Gastroesophageal sphincter (tissue), 4 donors: Measurements from ENCODE around the gene HK2. TPM values are rescaled to one million over a fixed set of nuclear protein-coding genes. Genes with fewer than 3 reads are reported as not detected.

ENCODE experiments used
- ATAC-seq: fragments of 150-250 bp; one replicate; pipeline ENCODE4 v1.9.1; 2016; ENCODE audit warnings: mild to moderate bottlenecking, moderate library complexity
- H3K27ac ChIP-seq, 4 donors: fragments of 200-600 bp; sonication (generic) in 3 of 4; 1 replicate in 3 of 4; 2 replicates in 1 of 4; pipeline ENCODE4 v1.5.1; 2016 to 2019
- H3K27me3 ChIP-seq: fragments of 200-600 bp; sonication (generic); one replicate; pipeline ENCODE4 v1.5.1; 2019
- H3K36me3 ChIP-seq, 2 donors: fragments of 200-600 bp; sonication (generic); one replicate each; pipeline ENCODE4 v1.5.1; 2019; ENCODE audit warnings: control low read depth in 1 of 2
- H3K4me1 ChIP-seq, 3 donors: fragments of 200-600 bp; sonication (generic); 1 replicate in 2 of 3; 2 replicates in 1 of 3; pipeline ENCODE4 v1.5.1; 2016 to 2019; ENCODE audit warnings: control low read depth in 2 of 3
- H3K4me3 ChIP-seq, 2 donors: fragments of 200-600 bp; sonication (generic); one replicate each; pipeline ENCODE4 v1.5.1; 2019; ENCODE audit warnings: mild to moderate bottlenecking in 1 of 2, moderate library complexity in 1 of 2
- H3K9me3 ChIP-seq, 3 donors: fragments of 200-600 bp; sonication (generic); one replicate each; pipeline ENCODE4 v1.5.1; 2017 to 2019; ENCODE audit warnings: control low read depth in 2 of 3
- EP300 ChIP-seq: sonication (generic); formaldehyde crosslinking; IDR thresholded peaks from one replicate; pipeline ENCODE4 v1.6.1; 2017; ENCODE audit warnings: antibody characterized with exemption, mild to moderate bottlenecking
- POLR2A ChIP-seq, 2 donors: fragments of 450-650 bp; IDR thresholded peaks; one replicate each; pipeline ENCODE4 v1.6.1; 2017; ENCODE audit warnings: antibody characterized with exemption in 2 of 2, mild to moderate bottlenecking in 2 of 2, moderate library complexity in 1 of 2
- POLR2AphosphoS5 ChIP-seq: sonication (generic); formaldehyde crosslinking; IDR thresholded peaks from one replicate; pipeline ENCODE4 v1.6.1; 2017; ENCODE audit warnings: antibody characterized with exemption
- WGBS, 2 donors: methylation state at CpG; one replicate each; pipeline ENCODE4 v1.1.5; 2018; ENCODE audit warnings: low coverage in 1 of 2; 5-methylcytosine and 5-hydroxymethylcytosine counted together
- total RNA-seq, 4 donors: library from RNA; depleted of rRNA; stranded (reverse); fragments of >200 nt; gene quantifications; one replicate each; pipeline ENCODE4 v1.1.0, GENCODE V29; 2016
- TF ChIP-seq, protein P1 (sequence below), 4 experiments: fragments of 200-600 bp in 2 of 4; fragments of 450-650 bp in 2 of 4; sonication (generic) in 1 of 4; IDR thresholded peaks; one replicate each; pipeline ENCODE4 v1.5.1; 2017 to 2019; ENCODE audit warnings: antibody characterized with exemption in 4 of 4, mild to moderate bottlenecking in 2 of 4, moderate library complexity in 2 of 4

The HK2 gene
- total RNA-seq, 4 donors from 2014 or later = 0.82 to 6.1 (median 2.1) TPM

DNA sequence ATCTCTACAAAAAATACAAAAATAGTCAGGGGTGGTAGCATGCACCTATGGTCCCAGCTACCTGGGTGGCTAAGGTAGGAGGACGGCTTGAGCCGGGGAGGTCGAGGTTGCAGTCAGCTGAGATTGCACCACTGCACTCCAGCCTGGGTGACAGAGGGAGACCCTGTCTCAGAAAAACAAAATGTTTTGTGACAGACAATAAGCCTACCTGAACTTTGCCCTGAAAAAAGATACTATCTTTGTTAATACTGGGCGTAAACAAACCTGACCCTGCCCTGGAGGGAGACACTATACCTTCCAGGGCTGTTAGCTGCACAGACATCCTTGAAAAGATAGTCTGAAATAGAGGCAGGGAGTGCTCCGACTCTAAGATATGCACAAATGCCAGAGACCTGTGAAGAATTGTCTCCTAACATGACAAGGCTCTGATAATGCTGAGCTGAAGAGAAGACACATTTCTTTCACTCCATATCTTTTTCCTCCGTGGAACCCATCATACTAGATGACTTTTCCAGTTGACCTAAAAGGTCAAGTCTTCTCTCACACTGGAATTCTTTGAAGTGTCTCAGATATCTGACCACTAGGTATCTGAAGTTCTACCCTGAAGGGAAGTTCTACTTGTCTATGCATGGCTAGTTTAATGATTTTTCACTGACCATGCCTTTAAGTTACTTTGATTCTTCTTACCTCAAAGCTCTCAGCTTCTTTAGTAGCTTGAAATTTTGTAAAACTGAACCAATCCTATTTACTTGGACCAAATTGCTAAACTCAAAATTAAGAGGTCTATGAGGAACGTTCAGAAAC lies 20.9 kb upstream of the HK2 start:
- TF ChIP-seq POLR2A (IDR thresholded peaks at IDR 0.05) (no peak), POLR2AphosphoS5 (no peak), EP300 (no peak)
- TF ChIP-seq, protein P1, sequence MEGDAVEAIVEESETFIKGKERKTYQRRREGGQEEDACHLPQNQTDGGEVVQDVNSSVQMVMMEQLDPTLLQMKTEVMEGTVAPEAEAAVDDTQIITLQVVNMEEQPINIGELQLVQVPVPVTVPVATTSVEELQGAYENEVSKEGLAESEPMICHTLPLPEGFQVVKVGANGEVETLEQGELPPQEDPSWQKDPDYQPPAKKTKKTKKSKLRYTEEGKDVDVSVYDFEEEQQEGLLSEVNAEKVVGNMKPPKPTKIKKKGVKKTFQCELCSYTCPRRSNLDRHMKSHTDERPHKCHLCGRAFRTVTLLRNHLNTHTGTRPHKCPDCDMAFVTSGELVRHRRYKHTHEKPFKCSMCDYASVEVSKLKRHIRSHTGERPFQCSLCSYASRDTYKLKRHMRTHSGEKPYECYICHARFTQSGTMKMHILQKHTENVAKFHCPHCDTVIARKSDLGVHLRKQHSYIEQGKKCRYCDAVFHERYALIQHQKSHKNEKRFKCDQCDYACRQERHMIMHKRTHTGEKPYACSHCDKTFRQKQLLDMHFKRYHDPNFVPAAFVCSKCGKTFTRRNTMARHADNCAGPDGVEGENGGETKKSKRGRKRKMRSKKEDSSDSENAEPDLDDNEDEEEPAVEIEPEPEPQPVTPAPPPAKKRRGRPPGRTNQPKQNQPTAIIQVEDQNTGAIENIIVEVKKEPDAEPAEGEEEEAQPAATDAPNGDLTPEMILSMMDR (IDR thresholded peaks at IDR 0.05) = no peak
- H3K36me3 ChIP-seq = no peaks in the 10 kb centered on the region
- peaks cover 0 to 7% (median 0%) of the 10 kb centered on the region in 3 donors for H3K4me1 ChIP-seq
- no peak for ATAC-seq
- H3K4me3 ChIP-seq = no peak overlapping the region
- 48 to 56% methylated on average over 5 to 7 of the region's 7 CpGs for WGBS, 2 donors
- H3K9me3 ChIP-seq = no peaks in the 10 kb centered on the region
- H3K27me3 ChIP-seq = no peaks in the 10 kb centered on the region
- no peak overlapping the region for H3K27ac ChIP-seq

GRCh38 chr2:74814102-74814501 lies 19.8 kb upstream of the HK2 start:
- H3K4me3 ChIP-seq = no peak overlapping the region
- H3K9me3 ChIP-seq = no peaks in the 10 kb centered on the region
- ATAC-seq = no peak
- peaks cover 0 to 7% (median 0%) of the 10 kb centered on the region in 3 donors for H3K4me1 ChIP-seq
- TF ChIP-seq POLR2AphosphoS5 (no peak), EP300 (no peak), POLR2A (IDR thresholded peaks at IDR 0.05) (no peak)
- TF ChIP-seq, protein P1 (IDR thresholded peaks at IDR 0.05) = no peak
- no peak overlapping the region for H3K27ac ChIP-seq
- H3K36me3 ChIP-seq = no peaks in the 10 kb centered on the region
- H3K27me3 ChIP-seq = no peaks in the 10 kb centered on the region
- 67 to 75% methylated on average over 1 to 2 of the region's 2 CpGs for WGBS, 2 donors

DNA sequence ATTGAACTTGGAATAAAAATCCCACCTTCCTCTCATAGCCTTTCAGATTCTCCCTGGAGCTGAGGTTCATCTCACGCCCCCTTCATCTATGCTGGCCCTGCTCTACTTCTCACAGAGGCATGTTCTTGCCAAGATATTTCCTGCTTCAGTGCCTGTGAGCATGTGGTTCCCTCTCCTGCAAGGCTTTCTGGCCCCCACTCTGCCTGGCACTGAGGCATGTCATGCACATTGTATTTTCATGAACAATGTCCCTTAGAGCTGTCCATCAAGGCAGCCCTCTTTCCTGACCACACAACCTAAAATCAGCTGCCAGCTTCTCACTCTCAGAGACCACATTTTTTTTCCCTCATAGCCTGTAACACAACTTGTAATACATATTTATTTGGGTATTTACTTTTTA lies 18.0 kb upstream of the HK2 start:
- no peaks in the 10 kb centered on the region for H3K36me3 ChIP-seq
- no peak overlapping the region for H3K4me3 ChIP-seq
- WGBS, 2 donors = 71% methylated on average over 1 of the region's 1 CpG; no CpG with 5 or more reads in 1 of the 2 donors
- peaks cover 0 to 7% (median 0%) of the 10 kb centered on the region in 3 donors for H3K4me1 ChIP-seq
- no peak for ATAC-seq
- H3K9me3 ChIP-seq = no peaks in the 10 kb centered on the region
- no peak overlapping the region for H3K27ac ChIP-seq
- no peaks in the 10 kb centered on the region for H3K27me3 ChIP-seq
- TF ChIP-seq, protein P1 (IDR thresholded peaks at IDR 0.05) = no peak
- TF ChIP-seq POLR2AphosphoS5 (no peak), EP300 (no peak), POLR2A (IDR thresholded peaks at IDR 0.05) (no peak)

DNA sequence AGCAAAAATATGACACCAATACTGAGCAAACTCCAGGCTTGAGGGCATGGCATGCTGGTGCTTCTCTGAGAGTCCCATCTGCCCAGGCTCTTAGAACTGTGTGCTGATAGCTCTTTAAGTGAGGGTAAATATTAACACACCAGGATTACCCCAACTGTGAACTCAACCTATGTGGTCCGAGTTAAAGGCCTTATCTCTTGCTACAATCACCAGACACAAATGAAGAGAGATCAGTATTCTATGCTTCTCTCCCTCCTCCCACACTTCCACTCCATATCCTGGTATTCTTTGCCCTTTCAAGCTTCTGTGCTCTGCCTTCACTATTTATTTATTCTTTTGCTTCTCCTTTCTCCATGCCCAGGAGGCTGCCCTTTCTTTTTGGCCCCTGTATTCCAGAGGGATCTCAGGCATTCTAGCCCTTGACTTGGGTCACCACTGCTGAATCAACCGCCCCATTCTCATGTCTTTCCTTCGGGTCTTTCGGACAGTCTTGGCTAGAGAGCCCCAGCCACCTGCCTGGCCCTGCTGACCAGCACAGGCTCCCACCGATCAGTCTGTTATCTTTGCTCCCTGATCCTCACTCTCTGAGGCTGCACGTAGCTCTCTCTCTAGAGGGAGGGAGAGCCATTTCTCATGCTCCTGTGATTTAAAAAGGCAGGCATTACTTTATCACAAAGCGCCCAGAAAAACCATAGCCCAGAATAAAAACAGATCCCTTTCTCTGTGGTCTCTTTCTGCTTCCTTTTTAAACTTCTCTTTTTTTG lies 17.2 kb upstream of the HK2 start:
- H3K9me3 ChIP-seq = no peaks in the 10 kb centered on the region
- no peak for ATAC-seq
- H3K27ac ChIP-seq = peak overlapping the region in 1 of 4 donors; percentile 39
- H3K36me3 ChIP-seq = no peaks in the 10 kb centered on the region
- peaks cover 0 to 7% (median 0%) of the 10 kb centered on the region in 3 donors for H3K4me1 ChIP-seq
- no peak overlapping the region for H3K4me3 ChIP-seq
- WGBS, 2 donors = 20 to 27% methylated on average over 6 of the region's 7 CpGs
- no peaks in the 10 kb centered on the region for H3K27me3 ChIP-seq
- TF ChIP-seq POLR2AphosphoS5 = no peak
- no peak for TF ChIP-seq POLR2A (IDR thresholded peaks at IDR 0.05)
- TF ChIP-seq, protein P1 (IDR thresholded peaks at IDR 0.05) = no peak
- TF ChIP-seq EP300 = no peak
